LNCAP (cell line): Measurements from ENCODE around the gene NTM.

ENCODE experiments used
- CTCF ChIP-seq: fragments of 450-650 bp; IDR thresholded peaks from 2 replicates; pipeline ENCODE4 v1.5.1; 2017; ENCODE audit warnings: mild to moderate bottlenecking

Gene NTM

DNA sequence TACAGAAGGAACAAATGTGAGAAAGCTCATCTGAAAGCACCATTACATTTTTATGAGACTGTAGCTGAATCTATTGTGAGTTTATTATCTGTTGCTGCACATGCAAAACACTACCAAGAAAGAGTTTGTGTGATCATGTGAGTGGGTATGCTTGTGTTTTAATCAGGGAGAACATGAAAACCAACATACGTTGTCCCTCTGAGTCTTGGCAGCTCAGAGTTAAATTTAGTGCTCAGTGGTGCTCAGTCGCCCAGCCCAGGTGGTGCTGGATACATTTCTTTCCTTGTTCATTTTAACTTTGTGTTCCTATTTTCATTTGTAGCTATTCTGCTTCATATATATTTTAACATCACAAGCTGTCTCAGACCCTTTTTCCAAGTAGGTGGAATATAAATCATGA is 500.6 kb downstream of the NTM start:
- no peak for TF ChIP-seq CTCF

DNA sequence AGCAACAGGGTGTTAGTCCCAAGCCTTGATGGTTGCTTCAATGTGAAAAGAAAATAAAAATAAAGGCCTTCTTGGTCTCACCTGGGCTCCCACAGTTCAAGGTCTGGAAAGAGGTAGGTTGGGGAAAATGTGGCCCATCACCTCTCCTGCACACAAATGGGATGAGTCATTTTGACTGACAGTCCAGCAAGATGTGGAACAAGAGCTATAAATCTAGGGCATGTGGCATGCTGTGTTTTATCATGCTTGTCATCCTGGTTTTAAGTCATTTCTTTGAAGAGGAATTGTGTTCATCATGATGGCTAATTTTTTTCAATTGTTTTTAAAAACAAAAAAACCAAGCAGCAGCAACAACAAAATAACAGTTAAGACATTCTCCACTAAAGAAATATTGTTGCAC is 503.7 kb downstream of the NTM start:
- TF ChIP-seq CTCF = no peak

- no peak for TF ChIP-seq CTCF
These were observed 505.2 kb downstream of the NTM start for GRCh38 chr11:131875611-131876010.

- no peak for TF ChIP-seq CTCF
These were observed 507.0 kb downstream of the NTM start for GRCh38 chr11:131877246-131877942.

GRCh38 chr11:131880316-131880715 is 509.9 kb downstream of the NTM start:
- TF ChIP-seq CTCF = no peak

- TF ChIP-seq CTCF = no peak
These were observed 510.6 kb downstream of the NTM start for GRCh38 chr11:131880976-131881375.

DNA sequence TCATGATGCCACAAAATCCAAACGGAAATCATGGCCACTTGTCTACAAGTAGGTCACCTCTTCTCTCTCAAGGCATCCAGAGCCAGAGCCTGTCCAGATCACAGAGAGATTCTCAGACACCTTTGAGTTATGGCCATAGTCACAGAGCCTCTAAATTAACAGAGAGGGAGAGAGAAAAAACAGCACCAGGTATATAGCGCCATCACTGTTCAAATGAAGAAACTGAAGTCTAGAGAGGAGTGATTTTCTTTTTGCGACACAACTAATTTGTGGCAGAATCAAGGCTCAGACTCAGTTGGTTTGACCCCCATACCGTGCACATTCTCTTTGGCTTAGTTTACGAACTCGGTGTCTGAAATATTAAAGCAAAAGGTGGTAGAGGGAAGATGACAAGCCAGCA is 512.9 kb downstream of the NTM start:
- no peak for TF ChIP-seq CTCF
